ENCODE measurements around the gene KLHL35.

GRCh38 chr11:75481223-75481921, 48.4 kb upstream of the KLHL35 start:
- no peak for TF ChIP-seq CTCF (IDR thresholded peaks at IDR 0.05)
- no peak for TF ChIP-seq POLR2A (IDR thresholded peaks at IDR 0.05)
